OCI-LY7 (cell line): ENCODE results near the gene MOV10.

Source experiments
- EZH2phosphoT487 ChIP-seq: fragments of 200-600 bp; sonication (generic); IDR thresholded peaks from 2 replicates; pipeline ENCODE4 v1.6.1; 2018; ENCODE audit warnings: low read depth, borderline replicate concordance, mild to moderate bottlenecking, mixed run types, antibody characterized with exemption, low read length, moderate library complexity, mixed read lengths
- TF ChIP-seq, protein P1 (sequence below): fragments of 200-600 bp; sonication (generic); conservative IDR thresholded peaks from 2 replicates; pipeline ENCODE4 v1.5.1; 2014; ENCODE audit warnings: mild to moderate bottlenecking, antibody characterized with exemption, low read length, moderate library complexity, mixed read lengths

DNA sequence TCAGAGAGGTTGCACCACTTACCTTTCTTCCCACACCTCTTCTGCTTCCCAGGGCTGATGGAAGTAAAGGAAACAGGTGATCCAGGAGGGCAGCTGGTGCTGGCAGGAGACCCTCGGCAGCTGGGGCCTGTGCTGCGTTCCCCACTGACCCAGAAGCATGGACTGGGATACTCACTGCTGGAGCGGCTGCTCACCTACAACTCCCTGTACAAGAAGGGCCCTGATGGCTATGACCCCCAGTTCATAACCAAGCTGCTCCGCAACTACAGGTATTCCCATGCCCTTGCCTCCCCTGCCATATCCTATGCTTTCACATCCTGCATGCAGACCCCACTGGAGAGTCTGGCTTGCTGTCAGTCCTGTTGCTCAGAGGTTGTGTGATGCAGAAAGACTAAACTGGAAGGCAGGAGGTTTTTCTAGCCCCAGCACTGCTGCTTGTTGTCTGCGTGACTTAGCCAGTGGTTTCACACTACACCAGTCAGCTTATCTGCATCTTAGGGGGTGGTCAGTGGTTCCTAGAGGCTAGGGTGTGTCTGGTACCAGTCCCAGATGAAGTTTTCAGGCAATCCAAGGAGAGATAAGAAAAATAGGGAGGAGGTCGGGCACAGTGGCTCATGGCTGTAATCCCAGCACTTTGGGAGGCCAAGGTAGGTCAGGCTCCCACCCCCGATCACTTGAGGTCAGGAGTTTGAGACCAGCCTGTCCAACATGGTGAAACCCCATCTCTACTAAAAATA lies 22.3 kb downstream of the MOV10 start:
- TF ChIP-seq, protein P1, sequence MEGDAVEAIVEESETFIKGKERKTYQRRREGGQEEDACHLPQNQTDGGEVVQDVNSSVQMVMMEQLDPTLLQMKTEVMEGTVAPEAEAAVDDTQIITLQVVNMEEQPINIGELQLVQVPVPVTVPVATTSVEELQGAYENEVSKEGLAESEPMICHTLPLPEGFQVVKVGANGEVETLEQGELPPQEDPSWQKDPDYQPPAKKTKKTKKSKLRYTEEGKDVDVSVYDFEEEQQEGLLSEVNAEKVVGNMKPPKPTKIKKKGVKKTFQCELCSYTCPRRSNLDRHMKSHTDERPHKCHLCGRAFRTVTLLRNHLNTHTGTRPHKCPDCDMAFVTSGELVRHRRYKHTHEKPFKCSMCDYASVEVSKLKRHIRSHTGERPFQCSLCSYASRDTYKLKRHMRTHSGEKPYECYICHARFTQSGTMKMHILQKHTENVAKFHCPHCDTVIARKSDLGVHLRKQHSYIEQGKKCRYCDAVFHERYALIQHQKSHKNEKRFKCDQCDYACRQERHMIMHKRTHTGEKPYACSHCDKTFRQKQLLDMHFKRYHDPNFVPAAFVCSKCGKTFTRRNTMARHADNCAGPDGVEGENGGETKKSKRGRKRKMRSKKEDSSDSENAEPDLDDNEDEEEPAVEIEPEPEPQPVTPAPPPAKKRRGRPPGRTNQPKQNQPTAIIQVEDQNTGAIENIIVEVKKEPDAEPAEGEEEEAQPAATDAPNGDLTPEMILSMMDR = no peak
- TF ChIP-seq EZH2phosphoT487 = no peak
